Vagina (tissue), 2 donors: ENCODE results near the gene PLCB1. TPM values are rescaled to one million over a fixed set of nuclear protein-coding genes. Genes with fewer than 3 reads are reported as not detected.

Experiments
- DNase-seq, 2 donors: peaks; one replicate each; pipeline ENCODE4 v3.0.0-alpha.2; 2017; ENCODE audit errors: extremely low spot score in 2 of 2
- H3K27ac ChIP-seq: fragments of 200-600 bp; sonication (generic); one replicate; pipeline ENCODE4 v1.5.1; 2019
- H3K27me3 ChIP-seq: fragments of 200-600 bp; sonication (generic); one replicate; pipeline ENCODE4 v1.5.1; 2019
- H3K36me3 ChIP-seq, 2 donors: fragments of 200-600 bp; sonication (generic); one replicate each; pipeline ENCODE4 v1.5.1; 2017 to 2019
- H3K4me1 ChIP-seq: fragments of 200-600 bp; sonication (generic); one replicate; pipeline ENCODE4 v1.5.1; 2019
- H3K4me3 ChIP-seq, 2 donors: fragments of 200-600 bp; sonication (generic); 1 replicate in 1 of 2; 2 replicates in 1 of 2; pipeline ENCODE4 v1.5.1; 2016 to 2019
- H3K9me3 ChIP-seq: fragments of 200-600 bp; sonication (generic); one replicate; pipeline ENCODE4 v1.5.1; 2019
- POLR2A ChIP-seq, 2 donors: fragments of 450-650 bp; IDR thresholded peaks; one replicate each; pipeline ENCODE4 v1.6.1; 2017; ENCODE audit warnings: antibody characterized with exemption in 2 of 2, mild to moderate bottlenecking in 2 of 2, moderate library complexity in 2 of 2
- POLR2AphosphoS5 ChIP-seq, 2 donors: sonication (generic); formaldehyde crosslinking; IDR thresholded peaks; one replicate each; pipeline ENCODE4 v1.9.0; 2017; ENCODE audit warnings: antibody characterized with exemption in 2 of 2, mild to moderate bottlenecking in 2 of 2, low read depth in 1 of 2; ENCODE audit not compliant: insufficient read depth in 1 of 2
- intact Hi-C: fragments of 100-400 bp; cut with DNase I; formaldehyde crosslinking; loops from one replicate; pipeline ENCODE4 v1.15.1; 2023
- total RNA-seq: library from RNA; depleted of rRNA; stranded (reverse); fragments of >200 nt; gene quantifications from one replicate; pipeline ENCODE4 v1.2.3, GENCODE V29; 2016
- TF ChIP-seq, protein P1 (sequence below), 3 experiments: fragments of 450-650 bp in 2 of 3; fragments of 200-600 bp in 1 of 3; sonication (generic) in 1 of 3; IDR thresholded peaks; one replicate each; pipeline ENCODE4 v1.5.1; 2017 to 2019; ENCODE audit warnings: antibody characterized with exemption in 3 of 3, mild to moderate bottlenecking in 2 of 3, moderate library complexity in 2 of 3

The PLCB1 gene
- total RNA-seq, 1 donor from 2014 or later = 32.4 TPM

GRCh38 chr20:8144282-8145245, 12.5 kb downstream of the PLCB1 start:
- Histone ChIP-seq H3K9me3 (no peaks in the 10 kb centered on the region), H3K4me1 (no peaks in the 10 kb centered on the region), H3K36me3 (no peaks in the 10 kb centered on the region), H3K27me3 (no peaks in the 10 kb centered on the region), H3K27ac (no peak overlapping the region), H3K4me3 (no peak overlapping the region)
- DNase-seq = no peak
- no peak for TF ChIP-seq POLR2AphosphoS5 (IDR thresholded peaks at IDR 0.05; ENCODE audit: insufficient read depth in 1 of 2, low read depth in 1 of 2)
- TF ChIP-seq POLR2A (IDR thresholded peaks at IDR 0.05) = no peak
- intact Hi-C loops = no loop called here

DNA sequence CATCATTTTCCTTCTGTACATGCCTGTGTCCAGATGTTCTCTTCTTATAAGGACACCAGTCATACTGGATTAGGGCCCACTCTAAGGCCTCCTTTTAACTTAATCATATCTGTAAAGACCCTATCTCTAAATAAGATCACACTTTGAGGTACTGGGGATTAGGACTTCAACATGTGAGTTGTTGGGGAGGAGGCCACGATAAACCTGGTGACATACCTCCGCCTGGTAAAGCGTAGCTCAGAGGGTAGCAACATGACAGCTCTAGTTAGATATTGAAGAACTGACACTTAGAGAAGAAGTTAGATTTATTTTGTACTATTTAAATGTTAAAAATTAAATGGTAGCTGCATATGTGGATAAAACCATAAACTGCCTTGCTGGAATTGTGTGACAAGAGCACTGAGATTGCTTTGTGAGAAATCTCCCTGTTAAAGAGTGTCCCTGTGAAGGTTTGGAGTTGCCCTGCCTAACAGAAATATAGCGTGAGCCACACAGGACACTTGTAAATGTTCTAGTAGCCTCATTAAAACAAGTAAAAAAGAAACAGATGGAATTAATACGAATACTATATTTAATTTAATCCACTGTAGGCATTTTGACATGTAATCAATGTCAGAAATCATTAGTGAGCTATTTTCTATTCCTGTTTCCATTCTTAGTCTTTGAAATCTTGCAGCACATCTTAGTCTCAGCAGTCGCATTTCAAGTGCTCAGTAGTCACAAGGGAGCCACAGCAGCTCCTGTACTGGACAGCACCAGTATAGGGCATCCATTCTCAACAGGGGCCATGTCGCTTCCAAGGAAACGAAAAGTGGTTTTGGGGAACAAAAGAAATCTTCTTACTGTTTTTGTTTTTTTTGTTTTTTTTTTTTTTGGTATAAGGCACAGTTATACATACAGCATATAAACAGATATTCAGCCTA, 13.4 kb downstream of the PLCB1 start:
- Histone ChIP-seq H3K4me1 (peaks cover 2% of the 10 kb centered on the region), H3K4me3 (no peak overlapping the region), H3K27me3 (no peaks in the 10 kb centered on the region), H3K9me3 (no peaks in the 10 kb centered on the region), H3K36me3 (no peaks in the 10 kb centered on the region), H3K27ac (no peak overlapping the region)
- no peak for TF ChIP-seq POLR2A (IDR thresholded peaks at IDR 0.05)
- TF ChIP-seq, protein P1, sequence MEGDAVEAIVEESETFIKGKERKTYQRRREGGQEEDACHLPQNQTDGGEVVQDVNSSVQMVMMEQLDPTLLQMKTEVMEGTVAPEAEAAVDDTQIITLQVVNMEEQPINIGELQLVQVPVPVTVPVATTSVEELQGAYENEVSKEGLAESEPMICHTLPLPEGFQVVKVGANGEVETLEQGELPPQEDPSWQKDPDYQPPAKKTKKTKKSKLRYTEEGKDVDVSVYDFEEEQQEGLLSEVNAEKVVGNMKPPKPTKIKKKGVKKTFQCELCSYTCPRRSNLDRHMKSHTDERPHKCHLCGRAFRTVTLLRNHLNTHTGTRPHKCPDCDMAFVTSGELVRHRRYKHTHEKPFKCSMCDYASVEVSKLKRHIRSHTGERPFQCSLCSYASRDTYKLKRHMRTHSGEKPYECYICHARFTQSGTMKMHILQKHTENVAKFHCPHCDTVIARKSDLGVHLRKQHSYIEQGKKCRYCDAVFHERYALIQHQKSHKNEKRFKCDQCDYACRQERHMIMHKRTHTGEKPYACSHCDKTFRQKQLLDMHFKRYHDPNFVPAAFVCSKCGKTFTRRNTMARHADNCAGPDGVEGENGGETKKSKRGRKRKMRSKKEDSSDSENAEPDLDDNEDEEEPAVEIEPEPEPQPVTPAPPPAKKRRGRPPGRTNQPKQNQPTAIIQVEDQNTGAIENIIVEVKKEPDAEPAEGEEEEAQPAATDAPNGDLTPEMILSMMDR (IDR thresholded peaks at IDR 0.05) = no peak
- no peak for TF ChIP-seq POLR2AphosphoS5 (IDR thresholded peaks at IDR 0.05; ENCODE audit: insufficient read depth in 1 of 2, low read depth in 1 of 2)
- no peak for DNase-seq
- intact Hi-C loops = no loop called here

- DNase-seq = no peak
- Histone ChIP-seq H3K4me3 (no peak overlapping the region), H3K27ac (no peak overlapping the region), H3K27me3 (no peaks in the 10 kb centered on the region), H3K9me3 (no peaks in the 10 kb centered on the region), H3K36me3 (no peaks in the 10 kb centered on the region), H3K4me1 (peaks cover 22% of the 10 kb centered on the region)
- TF ChIP-seq, protein P1 (IDR thresholded peaks at IDR 0.05) = no peak
- TF ChIP-seq POLR2A (IDR thresholded peaks at IDR 0.05) (no peak), POLR2AphosphoS5 (IDR thresholded peaks at IDR 0.05; ENCODE audit: insufficient read depth in 1 of 2, low read depth in 1 of 2) (no peak)
- intact Hi-C loops = no loop called here
Observed at GRCh38 chr20:8147476-8147875, 15.4 kb downstream of the PLCB1 start.

DNA sequence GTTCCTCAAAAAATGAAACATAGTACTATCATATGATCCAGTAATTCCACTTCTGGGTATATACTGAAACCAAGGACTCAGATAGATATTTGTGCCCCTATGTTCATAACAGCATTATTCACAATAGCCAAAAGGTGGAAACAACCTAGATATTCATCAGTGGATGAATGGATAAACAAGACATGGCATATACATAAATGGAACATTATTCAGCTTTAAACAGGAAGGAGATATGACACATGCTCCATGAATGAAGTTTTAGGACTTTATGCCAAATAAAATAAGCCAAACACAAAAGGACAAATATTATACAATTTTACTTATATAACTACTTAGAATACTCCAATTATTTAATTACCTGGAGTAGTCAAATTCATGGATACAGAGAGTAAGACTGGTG, 16.4 kb downstream of the PLCB1 start:
- Histone ChIP-seq H3K9me3 (no peaks in the 10 kb centered on the region), H3K27me3 (no peaks in the 10 kb centered on the region), H3K27ac (no peak overlapping the region), H3K36me3 (no peaks in the 10 kb centered on the region), H3K4me3 (no peak overlapping the region), H3K4me1 (peaks cover 28% of the 10 kb centered on the region)
- no peak for DNase-seq
- intact Hi-C loops = no loop called here
- TF ChIP-seq POLR2AphosphoS5 (IDR thresholded peaks at IDR 0.05; ENCODE audit: insufficient read depth in 1 of 2, low read depth in 1 of 2) (no peak), POLR2A (IDR thresholded peaks at IDR 0.05) (no peak)
- TF ChIP-seq, protein P1 (IDR thresholded peaks at IDR 0.05) = no peak

- no peak for DNase-seq
- Histone ChIP-seq H3K4me3 (no peak overlapping the region), H3K27me3 (no peaks in the 10 kb centered on the region), H3K36me3 (no peaks in the 10 kb centered on the region), H3K9me3 (no peaks in the 10 kb centered on the region), H3K27ac (no peak overlapping the region), H3K4me1 (peaks cover 33% of the 10 kb centered on the region)
- intact Hi-C loops = no loop called here
- TF ChIP-seq POLR2A (IDR thresholded peaks at IDR 0.05) (no peak), POLR2AphosphoS5 (IDR thresholded peaks at IDR 0.05; ENCODE audit: insufficient read depth in 1 of 2, low read depth in 1 of 2) (no peak)
- TF ChIP-seq, protein P1 (IDR thresholded peaks at IDR 0.05) = no peak
Observed at GRCh38 chr20:8150591-8150990, 18.5 kb downstream of the PLCB1 start.
